Colon (tissue), 2 donors: Measurements from ENCODE around the gene PPP6C.
"Not testable (repeated sequence)": the region's sequence is repeated elsewhere in the genome, so short reads cannot be mapped to it uniquely, and the experiment has no call there.

Experiments used
- FAIRE-seq: peaks from 2 replicates; lab custom pipeline; 2012; peaks lifted over from hg19 to GRCh38; lab: Jason Lieb, UNC
- donor health status: control.
- donor health status: control.

The PPP6C gene

DNA sequence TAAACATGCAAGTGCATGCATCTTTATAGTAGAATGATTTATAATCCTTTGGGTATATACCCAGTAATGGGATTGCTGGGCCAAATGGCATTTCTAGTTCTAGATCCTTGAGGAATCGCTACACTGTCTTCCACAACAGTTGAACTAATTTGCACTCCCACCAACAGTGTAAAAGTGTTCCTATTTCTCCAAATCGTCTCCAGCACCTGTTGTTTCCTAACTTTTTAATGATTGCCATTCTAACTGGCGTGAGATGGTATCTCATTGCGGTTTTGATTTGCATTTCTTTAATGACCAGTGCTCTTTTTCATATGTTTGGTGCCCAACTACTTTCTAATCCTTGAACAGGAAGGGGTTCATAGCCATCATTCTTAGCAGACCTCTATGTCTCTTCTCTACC is 7.8 kb downstream of the PPP6C start:
- FAIRE-seq: not testable (repeated sequence)

DNA sequence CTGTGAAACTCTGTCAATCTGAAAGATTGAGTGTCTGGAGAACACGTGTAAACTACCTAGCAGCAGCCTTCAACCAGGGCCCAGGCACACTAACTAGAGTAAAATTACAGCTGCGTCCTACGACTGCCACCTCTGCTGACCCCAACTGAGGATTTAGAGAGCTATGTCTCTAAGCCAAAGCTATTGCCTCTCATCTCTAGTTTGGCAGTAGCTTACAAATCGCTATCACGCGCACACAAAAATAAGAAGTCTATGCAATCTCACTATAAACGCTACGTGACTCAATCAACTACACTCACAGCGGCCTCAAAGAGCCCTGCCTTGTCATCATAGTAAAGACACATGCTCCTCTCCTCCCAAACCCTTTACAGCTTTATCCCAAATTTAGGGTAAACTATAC is 8.7 kb downstream of the PPP6C start:
- FAIRE-seq: no peak

DNA sequence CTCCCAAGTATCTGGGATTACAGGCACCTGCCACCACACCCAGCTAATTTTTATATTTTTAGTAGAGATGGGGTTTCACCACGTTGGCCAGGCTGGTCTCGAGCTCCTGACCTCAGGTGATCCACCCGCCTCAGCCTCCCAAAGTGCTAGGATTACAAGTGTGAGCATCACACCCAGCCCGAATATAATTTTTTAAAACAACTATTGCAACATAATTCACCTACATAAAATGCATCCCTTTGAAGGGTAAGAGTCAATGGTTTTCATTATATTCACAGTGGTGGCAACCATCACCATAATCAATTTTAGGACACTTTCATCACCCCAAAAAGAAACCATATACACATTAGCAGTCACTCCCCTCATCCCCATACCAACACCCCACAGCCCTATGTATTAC is 9.8 kb downstream of the PPP6C start:
- FAIRE-seq: not testable (repeated sequence)

DNA sequence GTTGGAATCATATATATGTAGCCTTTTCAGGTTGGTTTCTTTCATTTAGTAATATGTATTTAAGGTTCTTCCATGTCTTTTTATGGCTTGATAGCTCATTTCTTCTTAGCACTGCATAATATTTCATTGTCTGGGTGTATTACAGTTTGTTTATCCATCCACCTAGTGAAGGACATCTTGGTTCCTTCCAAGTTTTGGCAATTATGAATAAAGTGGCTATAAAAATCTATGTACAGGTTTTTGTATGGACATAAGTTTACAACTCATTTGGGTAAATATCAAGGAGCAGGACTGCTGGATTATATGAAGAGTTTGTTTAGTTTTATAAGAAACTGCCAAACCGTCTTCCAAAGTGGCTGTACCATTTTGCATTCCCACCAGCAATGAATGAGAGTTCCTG is 11.7 kb downstream of the PPP6C start:
- no peak for FAIRE-seq

DNA sequence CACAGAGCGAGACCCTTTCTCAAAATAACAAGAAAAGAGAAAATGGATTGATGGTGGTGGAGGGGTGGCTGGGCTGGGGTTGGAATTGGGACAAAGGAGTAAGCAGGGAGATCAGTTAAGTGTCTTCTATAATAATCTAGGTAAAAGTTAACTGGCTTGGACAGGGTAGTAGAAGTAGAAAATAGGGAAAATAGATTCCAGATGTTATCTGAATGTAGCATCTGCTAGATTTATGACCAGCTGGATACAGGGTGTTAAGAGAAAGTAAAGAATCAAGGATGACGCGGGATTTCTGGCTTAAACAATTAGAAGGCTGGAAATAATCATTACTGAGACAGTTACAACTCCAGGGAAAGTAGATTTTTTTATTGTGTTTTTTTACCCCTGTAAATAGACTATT is 13.0 kb downstream of the PPP6C start:
- FAIRE-seq: no peak

DNA sequence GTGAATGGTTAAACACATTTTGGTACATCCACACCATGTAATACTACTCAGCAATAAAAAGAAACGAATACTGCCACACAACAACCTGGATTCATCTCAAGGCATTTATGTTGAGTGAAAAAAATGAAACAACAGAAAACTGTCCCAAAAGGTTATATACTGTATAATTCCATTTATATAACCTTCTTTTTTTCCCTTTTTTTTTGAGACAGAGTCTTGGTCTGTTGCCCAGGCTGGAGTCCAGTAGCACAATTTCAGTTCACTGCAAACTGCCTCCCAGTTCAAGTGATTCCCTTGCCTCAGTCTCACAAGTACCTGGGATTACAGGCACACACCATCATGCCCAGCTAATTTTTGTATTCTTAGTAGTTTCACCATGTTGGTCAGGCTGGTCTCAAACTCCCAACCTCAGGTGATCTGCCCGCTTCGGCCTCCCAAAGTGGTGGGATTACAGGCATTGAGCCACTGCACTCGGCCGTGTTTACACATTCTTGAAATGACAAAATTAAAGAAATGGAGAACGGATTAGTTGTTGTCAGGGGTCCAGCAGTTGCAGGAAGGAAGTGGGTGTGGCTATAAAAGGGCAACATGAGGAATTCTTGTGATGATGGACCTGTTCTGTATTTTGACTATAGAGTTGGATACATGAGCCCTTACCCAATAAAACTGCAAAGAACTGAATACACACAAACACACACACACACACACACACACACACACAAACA is 17.4 kb downstream of the PPP6C start:
- no peak for FAIRE-seq

DNA sequence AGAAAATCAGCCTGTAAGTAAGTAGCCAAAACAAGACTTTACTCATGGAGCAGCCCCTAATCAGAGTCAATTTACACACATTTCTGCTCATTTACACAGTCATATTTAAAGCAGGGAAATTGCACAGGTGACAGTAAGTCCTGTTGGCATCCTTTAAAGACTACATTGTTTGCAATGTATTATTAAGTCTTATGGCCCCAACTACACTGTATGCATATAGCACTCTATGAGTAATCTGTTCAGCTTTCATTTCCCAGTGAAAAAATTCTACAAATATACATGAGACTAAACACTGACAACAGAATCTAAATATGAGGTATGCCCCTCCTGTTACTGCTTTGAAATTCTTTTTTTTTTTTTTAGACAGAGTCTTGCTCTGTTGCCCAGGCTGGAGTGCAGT is 19.7 kb downstream of the PPP6C start:
- FAIRE-seq: no peak

DNA sequence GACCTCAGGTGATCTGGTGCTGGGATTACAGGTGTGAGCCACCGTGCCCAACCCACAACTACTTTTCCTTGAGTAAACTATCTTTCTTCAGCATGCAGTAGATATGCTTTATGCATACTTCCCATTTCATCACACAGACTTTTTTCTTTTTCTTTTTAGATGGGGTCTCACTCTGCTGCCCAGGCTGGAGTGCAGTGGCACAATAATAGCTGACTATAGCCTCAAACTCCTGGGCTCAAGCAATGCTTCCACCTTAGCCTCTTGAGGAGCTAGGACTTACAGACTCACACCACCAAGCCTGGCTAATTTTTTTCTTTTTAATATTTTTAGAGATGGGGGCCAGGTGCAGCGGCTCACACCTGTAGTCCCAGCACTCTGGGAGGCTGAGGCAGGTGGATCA is 22.8 kb downstream of the PPP6C start:
- FAIRE-seq: no peak

DNA sequence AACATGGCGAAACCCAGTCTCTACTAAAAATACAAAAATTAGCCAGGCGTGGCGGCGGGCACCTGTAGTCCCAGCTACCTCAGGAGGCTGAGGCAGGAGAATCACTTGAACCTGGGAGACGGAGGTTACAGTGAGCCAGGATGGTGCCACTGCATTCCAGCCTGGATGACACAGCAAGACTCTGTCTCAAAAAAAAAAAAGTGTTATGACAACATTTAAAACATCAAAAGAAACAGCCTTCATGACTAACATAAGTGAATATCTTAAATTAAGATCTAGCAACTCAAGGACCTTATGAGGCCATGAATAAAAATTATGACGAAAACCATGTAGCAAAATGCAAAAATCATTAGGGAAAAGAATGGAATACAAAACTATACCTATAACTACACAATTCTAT is 26.7 kb downstream of the PPP6C start:
- not testable (repeated sequence) for FAIRE-seq

DNA sequence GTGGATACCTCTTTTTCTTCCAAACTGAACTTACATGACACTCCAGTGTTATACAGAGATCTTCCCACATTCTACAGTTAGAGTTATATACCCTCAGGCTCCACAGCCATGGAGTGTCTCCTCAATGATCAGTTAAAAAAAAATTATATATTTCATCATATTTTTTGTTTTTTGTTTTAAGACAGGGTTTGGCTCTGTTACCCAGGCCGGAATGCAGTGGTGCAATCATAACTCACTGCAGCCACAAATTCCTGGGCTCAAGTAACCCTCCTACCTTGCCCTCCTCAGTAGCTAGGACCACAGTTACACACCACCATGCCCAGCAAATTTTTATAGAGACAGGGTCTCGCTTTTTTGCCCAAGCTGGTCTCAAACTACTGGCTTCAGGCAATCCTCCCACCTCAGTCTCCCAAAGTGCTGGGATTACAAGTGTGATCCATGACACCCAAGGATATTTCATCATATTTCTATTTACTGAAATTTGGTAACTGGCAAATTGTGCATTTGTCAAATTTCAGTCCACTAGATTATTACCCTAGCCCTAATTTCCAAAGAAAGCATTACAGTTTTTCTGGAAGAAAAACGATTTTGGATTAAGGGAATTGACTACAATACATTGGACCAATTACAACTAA is 28.2 kb downstream of the PPP6C start:
- no peak for FAIRE-seq

DNA sequence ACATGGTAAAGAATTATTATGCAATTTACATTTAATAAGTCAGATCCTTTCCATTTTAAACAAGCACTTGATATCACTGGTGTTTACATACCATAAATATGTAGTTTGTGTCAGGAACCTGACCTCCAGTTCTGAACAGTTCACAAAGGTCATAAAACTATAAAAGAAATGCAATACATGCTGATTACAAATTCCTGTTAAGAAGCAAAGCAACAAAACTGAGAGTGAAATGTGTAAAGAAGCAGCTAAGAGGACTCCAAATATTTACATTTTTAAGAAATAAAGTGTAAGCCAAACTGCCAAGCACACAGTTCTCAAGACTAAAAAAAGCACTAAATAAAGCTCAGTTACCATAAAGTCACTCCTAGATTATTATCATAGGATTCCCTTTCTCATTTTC is 28.9 kb downstream of the PPP6C start:
- FAIRE-seq: no peak

DNA sequence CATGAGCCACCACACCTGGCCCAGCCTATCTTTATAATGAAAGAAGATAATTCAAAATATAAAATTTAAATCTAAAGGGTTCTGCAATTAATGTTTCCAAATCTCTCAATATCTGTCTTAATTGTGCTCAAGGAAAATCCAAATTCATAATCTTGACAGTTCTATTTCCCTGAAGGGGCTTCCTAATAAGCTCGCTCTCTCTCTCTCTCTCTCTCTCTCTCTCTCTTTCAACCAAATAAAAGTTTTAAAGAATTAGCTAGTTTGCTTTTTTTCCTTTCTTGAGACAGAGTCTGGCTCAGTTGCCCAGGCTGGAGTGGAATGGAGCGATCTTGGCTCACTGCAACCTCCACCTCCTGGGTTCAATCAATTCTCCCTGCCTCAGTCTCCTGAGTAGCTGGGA is 33.1 kb downstream of the PPP6C start:
- no peak for FAIRE-seq

DNA sequence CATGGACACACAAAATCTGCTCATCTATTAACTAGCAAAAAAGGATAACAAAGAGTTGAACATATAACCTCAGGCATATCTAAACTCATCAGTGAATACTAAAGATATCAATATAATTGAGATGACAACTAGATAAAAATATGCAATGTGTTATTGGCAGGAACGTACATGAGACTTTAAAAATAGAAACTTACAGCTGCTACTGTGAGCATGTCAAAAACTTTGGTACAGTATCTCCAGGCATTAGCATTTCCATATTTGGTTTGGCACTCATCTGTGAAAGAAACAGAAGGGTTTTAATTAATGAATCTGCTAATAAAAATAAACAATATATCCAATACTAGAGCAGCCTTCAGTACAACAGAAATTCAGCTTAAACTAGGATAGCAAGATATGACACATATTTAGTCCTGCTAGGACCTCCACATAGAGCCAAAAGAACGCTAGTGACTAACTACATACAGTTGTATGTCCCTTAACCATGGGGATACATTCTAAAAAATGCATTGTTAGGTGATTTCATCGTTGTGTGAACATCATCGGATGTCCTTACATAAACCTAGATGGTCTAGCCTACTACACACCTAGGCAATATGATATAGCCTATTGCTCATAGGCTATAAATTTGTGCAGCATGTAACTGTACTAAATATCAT is 35.8 kb downstream of the PPP6C start:
- FAIRE-seq: no peak

DNA sequence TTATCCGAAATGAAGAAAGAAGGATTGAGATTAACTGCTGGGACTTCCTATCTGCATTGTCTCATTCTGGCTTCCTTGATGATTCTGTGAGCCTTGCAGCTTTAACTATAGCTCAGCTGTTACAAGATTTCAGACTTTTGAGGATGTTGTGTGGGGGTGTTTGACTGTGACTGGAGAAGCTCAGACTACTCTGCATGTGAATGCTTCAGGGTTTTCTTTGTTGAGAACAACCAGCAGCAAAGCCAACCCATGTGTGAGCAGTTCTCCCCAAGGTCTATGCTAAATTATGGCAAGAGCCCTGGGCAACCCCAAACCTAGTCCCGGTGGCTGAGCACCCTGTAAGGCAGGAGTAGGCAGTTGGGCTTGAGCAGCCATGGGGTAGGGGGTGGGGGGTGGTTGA is 37.9 kb downstream of the PPP6C start:
- FAIRE-seq: no peak

DNA sequence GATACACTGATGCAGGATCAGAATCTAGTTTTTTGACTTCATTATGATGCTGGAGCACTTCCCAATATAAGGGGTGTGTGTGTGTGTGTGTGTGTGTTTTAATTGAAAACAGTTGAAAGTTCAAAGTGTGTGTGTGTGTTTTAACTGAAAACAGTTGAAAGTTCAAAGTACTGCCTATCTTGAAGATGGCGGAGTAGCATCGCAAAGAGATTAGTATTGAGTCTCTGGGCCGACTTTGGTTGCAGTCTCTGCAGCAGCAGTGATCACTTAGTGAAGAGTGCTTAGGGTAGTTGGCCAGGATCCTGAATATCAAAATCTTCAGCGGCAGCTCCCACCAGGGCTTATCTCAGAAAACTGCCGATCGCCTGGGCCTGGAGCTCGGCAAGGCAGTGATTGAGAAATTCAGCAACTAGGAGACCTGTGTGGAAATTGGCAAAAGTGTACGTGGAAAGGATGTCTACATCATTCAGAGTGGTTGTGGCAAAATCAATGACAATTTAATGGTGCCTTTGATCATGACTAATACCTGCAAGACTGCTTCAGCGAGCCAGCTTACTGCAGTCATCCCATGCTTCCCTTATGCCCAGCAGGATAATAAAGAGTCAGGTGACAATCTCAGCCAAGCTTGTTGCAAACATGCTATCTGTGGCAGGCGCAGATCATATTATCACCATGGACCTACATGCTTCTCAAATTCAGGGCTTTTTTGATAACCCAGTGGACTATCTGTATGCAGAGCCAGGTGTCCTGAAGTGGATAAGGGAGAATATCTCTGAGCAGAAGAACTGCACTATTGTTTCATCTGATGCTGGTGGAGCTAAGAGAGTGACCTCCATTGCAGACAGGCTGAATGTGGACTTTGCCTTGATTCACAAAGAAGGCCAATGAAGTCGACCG is 39.0 kb downstream of the PPP6C start:
- FAIRE-seq: no peak

DNA sequence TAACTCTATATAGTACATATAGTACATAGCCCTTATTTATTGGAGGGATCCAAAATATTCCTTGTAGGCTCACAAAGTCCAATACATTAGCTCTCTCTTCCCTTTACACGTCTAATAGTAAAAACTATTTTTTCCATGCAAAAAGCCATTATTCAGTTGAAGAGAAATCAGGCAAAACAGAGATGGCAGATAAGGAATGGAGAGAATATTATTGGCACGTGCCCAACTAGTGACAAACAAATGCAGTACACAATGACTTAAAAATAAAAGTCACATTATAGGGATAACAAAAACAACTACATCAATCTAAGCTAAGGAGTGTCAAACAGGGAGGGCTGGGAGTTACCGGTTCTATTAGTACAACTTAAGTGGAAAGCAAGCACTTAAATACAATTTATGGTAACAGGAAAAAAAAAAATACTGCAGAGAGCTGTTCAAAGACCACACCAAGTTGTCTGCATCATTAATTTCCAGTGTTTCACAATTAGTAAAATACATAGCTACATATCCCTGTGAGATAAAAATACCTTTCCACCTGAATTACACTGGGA is 42.1 kb downstream of the PPP6C start:
- FAIRE-seq: no peak

DNA sequence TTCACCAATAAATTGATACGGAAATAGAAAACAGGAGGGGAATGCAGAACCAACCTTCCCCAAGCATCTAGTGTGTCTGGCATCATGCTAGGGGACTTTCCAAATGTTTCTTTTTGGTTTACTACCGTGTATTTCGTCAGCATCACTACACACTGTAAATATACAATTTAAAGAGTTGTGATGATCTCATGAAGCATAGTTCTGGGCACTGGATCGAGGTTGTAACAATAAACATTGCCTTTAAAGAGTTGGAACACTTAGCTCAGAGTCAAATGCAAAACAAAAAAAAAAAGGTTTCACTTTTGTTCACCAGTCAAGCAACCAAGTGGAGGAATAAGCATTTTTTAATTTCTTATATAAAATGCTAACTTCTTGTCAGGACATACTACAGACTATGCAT is 43.4 kb downstream of the PPP6C start:
- FAIRE-seq: no peak

DNA sequence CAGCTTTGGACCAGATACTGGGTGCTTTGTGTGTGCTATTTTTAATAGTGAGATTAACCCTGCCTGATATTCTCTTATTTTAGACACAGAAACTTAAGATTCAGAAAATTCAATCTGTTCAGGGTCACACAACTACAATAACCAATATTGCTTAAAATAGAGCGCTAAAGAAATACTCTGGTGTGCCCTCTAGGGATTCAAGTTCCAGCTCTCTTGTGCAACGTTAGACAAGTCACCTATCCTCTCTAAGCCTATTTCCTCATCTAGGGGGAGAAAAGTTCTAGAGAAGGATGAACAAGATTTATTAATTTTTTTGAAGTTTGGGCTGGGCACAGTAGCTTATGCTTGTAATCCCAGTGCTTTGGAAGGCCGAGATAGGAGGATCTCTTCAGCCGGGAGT is 44.2 kb downstream of the PPP6C start:
- no peak for FAIRE-seq

DNA sequence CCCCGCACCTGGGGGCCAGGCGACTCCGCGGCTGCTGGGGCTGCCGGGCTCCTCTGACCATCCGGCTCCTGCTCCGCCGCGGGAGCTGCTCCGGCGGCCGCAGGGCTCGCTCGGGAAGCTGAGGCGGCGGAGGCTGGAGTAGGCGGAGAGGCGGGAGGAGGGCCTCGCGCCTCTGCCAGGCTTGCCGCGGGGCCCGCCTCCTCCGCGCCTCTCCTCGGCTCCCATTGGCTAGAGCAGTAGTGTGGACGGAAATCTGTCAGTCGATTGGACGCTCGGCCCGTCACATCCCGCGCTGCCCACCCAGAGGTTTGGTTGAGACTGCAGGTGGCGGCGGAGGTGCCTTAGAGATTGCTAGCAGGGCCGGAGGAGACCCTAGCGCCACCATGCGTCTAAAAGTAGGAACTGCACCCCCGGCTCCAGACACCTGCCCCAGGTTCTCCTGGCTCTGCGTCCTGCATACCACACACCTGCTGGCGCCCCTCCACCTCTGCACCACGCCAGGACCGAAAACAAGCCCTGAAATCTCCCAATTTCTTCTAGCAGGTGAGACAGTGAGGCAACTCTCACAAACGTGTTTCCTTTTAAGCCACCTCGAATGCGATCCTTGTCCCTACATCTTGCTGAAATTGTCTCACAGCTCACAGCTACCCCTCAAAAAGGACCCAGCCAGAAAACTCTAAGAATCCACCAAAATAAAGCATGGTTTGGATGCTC is 46.1 kb downstream of the PPP6C start, which contains the start of gene SCAI:
Gene SCAI, minus strand, starts transcription at position 152 of the 714 bp plus-strand sequence. Its CDS starts 91 bp downstream, at position 61.
- no peak for FAIRE-seq

DNA sequence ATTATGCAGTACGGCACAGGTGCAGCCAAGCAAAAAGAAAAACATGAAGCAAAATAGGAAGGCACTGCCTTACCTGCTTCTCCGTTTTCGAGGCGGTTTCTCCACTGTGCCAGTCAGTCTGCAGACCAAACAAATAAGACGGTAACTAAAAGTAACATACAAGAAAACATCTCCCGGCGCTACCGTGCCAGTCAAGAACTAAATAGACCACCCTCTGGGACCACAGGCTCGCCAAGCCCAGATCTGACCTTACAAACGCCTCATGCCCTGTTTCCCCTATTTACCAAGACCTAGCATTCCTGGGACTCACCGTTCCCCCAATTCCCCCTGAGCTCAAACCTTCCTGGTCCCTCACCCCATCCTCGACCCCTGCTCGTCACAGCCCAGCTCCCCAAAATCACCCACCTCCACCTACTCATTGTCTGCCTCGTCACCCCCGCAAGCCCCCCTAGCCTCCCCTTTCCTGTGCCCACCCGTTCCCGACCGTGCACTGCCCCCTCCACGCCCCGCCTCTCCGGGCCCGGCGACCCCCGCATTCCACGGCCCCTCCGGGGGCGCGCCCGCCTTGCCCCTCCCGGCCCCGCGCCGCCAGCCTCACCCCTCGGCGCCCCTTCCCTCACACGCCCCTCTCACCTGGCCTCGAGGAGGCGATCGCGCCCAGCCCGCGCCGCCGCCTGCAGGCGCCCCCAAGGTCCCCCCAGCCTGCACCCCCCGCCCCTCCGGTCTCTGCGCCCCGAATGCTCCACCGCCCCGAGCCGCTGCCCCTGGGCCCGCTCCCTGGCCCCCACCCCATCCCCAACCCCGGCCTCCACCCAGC is 46.8 kb downstream of the PPP6C start:
- FAIRE-seq: no peak

DNA sequence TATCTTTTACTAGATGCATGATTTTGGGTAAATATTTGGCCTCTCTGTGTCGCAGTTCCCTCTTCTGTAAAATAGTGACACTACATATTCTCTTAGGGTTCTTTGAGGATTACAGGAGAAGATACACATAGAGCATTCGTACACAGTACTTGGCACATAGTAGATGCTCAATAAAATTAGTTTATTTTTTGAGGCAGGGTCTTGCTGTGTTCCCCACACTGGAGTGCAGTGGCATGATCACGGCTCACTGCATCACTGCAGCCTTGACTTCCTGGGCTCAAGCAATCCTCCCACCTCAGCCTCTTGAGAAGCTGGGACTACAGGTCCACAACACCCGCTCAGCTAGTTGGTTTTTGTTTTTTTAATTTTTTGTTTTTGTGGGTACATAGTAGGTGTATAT is 47.9 kb downstream of the PPP6C start:
- no peak for FAIRE-seq
